Measurements from ENCODE around the gene POLR2C. TPM values are rescaled to one million over a fixed set of nuclear protein-coding genes. Genes with fewer than 3 reads are reported as not detected.
A peak's percentile ranks its signal among the peaks of the same experiment; 100 is the strongest.

Gene POLR2C
- total RNA-seq, 1 experiment from 2014 or later: 137 TPM

- peak; percentile 64 for DNase-seq (ENCODE audit: low read depth)
Measured at GRCh38 chr16:57519796-57520360, 57.4 kb downstream of the POLR2C start.

Other genes with a start within 250 kb of the POLR2C start
- 53.1 and 62.0 TPM in 2 replicates for gene ARL2BP, start 217.4 kb upstream of the POLR2C start, total RNA-seq (2014; rRNA removed; shearing (Covaris generic))
- 0.06 and 0.63 TPM in 2 replicates for gene PLLP, start 178.0 kb upstream of the POLR2C start, total RNA-seq (2014; rRNA removed; shearing (Covaris generic))
- gene CCL22, start 103.9 kb upstream of the POLR2C start, total RNA-seq (2014; rRNA removed; shearing (Covaris generic)): not detected in 2 replicates
- gene CX3CL1, start 90.2 kb upstream of the POLR2C start, total RNA-seq (2014; rRNA removed; shearing (Covaris generic)): 1.3 and 2.6 TPM in 2 replicates
- gene CCL17, start 57.9 kb upstream of the POLR2C start, total RNA-seq (2014; rRNA removed; shearing (Covaris generic)): not detected in 2 replicates
- 82.6 and 92.5 TPM in 2 replicates for gene CIAPIN1, start 15.3 kb upstream of the POLR2C start, total RNA-seq (2014; rRNA removed; shearing (Covaris generic))
- 34.9 and 44.9 TPM in 2 replicates for gene COQ9, start 15.2 kb upstream of the POLR2C start, total RNA-seq (2014; rRNA removed; shearing (Covaris generic))
- gene DOK4, start 23.8 kb downstream of the POLR2C start, total RNA-seq (2014; rRNA removed; shearing (Covaris generic)): 3.7 and 5.3 TPM in 2 replicates
- gene CCDC102A, start 73.9 kb downstream of the POLR2C start, total RNA-seq (2014; rRNA removed; shearing (Covaris generic)): 9.5 and 16.2 TPM in 2 replicates
- gene ADGRG5, start 80.0 kb downstream of the POLR2C start, total RNA-seq (2014; rRNA removed; shearing (Covaris generic)): not detected in 2 replicates
- gene ADGRG1, start 166.0 kb downstream of the POLR2C start, total RNA-seq (2014; rRNA removed; shearing (Covaris generic)): 4.9 and 6.6 TPM in 2 replicates
- not detected in 2 replicates for gene ADGRG3, start 205.6 kb downstream of the POLR2C start, total RNA-seq (2014; rRNA removed; shearing (Covaris generic))
- gene DRC7, start 232.1 kb downstream of the POLR2C start, total RNA-seq (2014; rRNA removed; shearing (Covaris generic)): not detected in 2 replicates